ENCODE measurements around the gene PNPLA8.
"Not testable (repeated sequence)": the region's sequence is repeated elsewhere in the genome, so short reads cannot be mapped to it uniquely, and the experiment has no call there.

PNPLA8 gene

DNA sequence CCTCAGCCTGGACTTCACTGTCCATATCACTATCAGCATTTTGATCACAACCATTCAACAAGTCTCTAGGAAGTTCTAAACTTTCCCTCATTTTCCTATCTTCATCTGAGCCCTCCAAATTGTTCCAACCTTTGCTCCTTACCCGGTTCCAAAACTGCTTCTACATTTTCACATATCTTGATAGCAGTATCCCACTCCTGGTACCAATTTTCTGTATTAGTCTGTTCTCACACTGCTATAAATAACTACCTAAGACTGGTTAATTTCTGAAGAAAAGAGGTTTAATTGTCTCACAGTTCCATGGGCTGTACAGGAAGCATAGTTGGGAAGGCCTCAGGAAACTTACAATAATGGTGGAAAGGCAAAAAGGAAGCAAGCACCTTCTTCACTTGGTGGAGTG is 31.7 kb upstream of the PNPLA8 start:
- Histone ChIP-seq H3K9me2 (replicated peaks; ENCODE audit: low read depth, low read length) (no peaks in the 10 kb centered on the region), H3K36me3 (ENCODE audit: insufficient read depth, low read length) (no peaks in the 10 kb centered on the region), H3K9me3 (ENCODE audit: insufficient read depth, low read depth, low read length) (peaks cover 3% of the 10 kb centered on the region; the same call in 1 of the 2 replicates), H3K9ac (ENCODE audit: low read depth, low read length, poor library complexity, severe bottlenecking) (no peak overlapping the region), H3F3A (ENCODE audit: low read depth) (no peaks in the 10 kb centered on the region), H2AFZ (ENCODE audit: low read length) (no peak overlapping the region), H3K27me3 (ENCODE audit: insufficient read depth, low read length, poor library complexity, severe bottlenecking) (no peaks in the 10 kb centered on the region), H3K79me2 (ENCODE audit: insufficient read depth, low read length) (no peaks in the 10 kb centered on the region), H3K4me2 (ENCODE audit: low read depth, low read length, poor library complexity, severe bottlenecking) (no peak overlapping the region), H3K4me3 (ENCODE audit: low read length, poor library complexity, severe bottlenecking) (no peak overlapping the region), H4K20me1 (ENCODE audit: insufficient read depth, low read length, poor library complexity, severe bottlenecking) (no peaks in the 10 kb centered on the region), H3K4me1 (ENCODE audit: insufficient read depth, low read length, poor library complexity, severe bottlenecking) (no peaks in the 10 kb centered on the region)
- TF ChIP-seq EZH2phosphoT487 (IDR thresholded peaks at IDR 0.05; ENCODE audit: borderline replicate concordance), result no peak
- no peak for TF ChIP-seq CTCF (conservative IDR thresholded peaks at IDR 0.05; ENCODE audit: low read length)

- no peaks in the 10 kb centered on the region for H3K36me3 ChIP-seq (ENCODE audit: insufficient read depth, low read length)
- H3K9me3 ChIP-seq (ENCODE audit: insufficient read depth, low read depth, low read length), result peaks cover 3% of the 10 kb centered on the region; the same call in 1 of the 2 replicates
- H2AFZ ChIP-seq (ENCODE audit: low read length), result no peak overlapping the region
- H3K4me1 ChIP-seq (ENCODE audit: insufficient read depth, low read length, poor library complexity, severe bottlenecking), result no peaks in the 10 kb centered on the region
- TF ChIP-seq CTCF (conservative IDR thresholded peaks at IDR 0.05; ENCODE audit: low read length), result no peak
- no peak overlapping the region for H3K9ac ChIP-seq (ENCODE audit: low read depth, low read length, poor library complexity, severe bottlenecking)
- H3K79me2 ChIP-seq (ENCODE audit: insufficient read depth, low read length), result no peaks in the 10 kb centered on the region
- no peaks in the 10 kb centered on the region for H3K27me3 ChIP-seq (ENCODE audit: insufficient read depth, low read length, poor library complexity, severe bottlenecking)
- H3K4me3 ChIP-seq (ENCODE audit: low read length, poor library complexity, severe bottlenecking), result no peak overlapping the region
- no peaks in the 10 kb centered on the region for H3K9me2 ChIP-seq (replicated peaks; ENCODE audit: low read depth, low read length)
- H4K20me1 ChIP-seq (ENCODE audit: insufficient read depth, low read length, poor library complexity, severe bottlenecking), result no peaks in the 10 kb centered on the region
- no peaks in the 10 kb centered on the region for H3F3A ChIP-seq (ENCODE audit: low read depth)
- H3K4me2 ChIP-seq (ENCODE audit: low read depth, low read length, poor library complexity, severe bottlenecking), result no peak overlapping the region
Observed at GRCh38 chr7:108557191-108557590, 31.3 kb upstream of the PNPLA8 start.

DNA sequence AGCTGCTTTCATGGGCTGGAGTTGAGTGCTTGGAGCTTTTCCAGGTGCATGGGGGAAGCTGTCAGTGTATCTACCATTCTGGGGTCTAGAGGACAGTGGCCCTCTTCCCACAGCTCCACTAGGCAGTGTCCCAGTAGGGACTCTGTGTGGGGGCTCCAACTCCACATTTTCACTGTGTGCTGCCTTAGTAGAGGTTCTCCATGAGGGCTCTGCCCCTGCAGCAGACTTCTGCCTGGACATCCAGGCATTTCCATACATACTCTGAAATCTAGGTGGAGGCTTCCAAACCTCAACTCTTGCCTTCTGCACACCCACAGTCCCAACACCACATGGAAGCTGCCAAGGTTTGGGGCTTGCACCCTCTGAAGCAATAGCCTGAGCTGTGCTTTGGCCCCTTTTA is 30.7 kb upstream of the PNPLA8 start:
- H3K9me3 ChIP-seq (ENCODE audit: insufficient read depth, low read depth, low read length); H2AFZ ChIP-seq (ENCODE audit: low read length); H4K20me1 ChIP-seq (ENCODE audit: insufficient read depth, low read length, poor library complexity, severe bottlenecking); H3K79me2 ChIP-seq (ENCODE audit: insufficient read depth, low read length); H3F3A ChIP-seq (ENCODE audit: low read depth); H3K9me2 ChIP-seq (replicated peaks; ENCODE audit: low read depth, low read length); H3K4me3 ChIP-seq (ENCODE audit: low read length, poor library complexity, severe bottlenecking); H3K4me1 ChIP-seq (ENCODE audit: insufficient read depth, low read length, poor library complexity, severe bottlenecking); H3K9ac ChIP-seq (ENCODE audit: low read depth, low read length, poor library complexity, severe bottlenecking); H3K27me3 ChIP-seq (ENCODE audit: insufficient read depth, low read length, poor library complexity, severe bottlenecking); H3K4me2 ChIP-seq (ENCODE audit: low read depth, low read length, poor library complexity, severe bottlenecking); H3K36me3 ChIP-seq (ENCODE audit: insufficient read depth, low read length): not testable (repeated sequence)

DNA sequence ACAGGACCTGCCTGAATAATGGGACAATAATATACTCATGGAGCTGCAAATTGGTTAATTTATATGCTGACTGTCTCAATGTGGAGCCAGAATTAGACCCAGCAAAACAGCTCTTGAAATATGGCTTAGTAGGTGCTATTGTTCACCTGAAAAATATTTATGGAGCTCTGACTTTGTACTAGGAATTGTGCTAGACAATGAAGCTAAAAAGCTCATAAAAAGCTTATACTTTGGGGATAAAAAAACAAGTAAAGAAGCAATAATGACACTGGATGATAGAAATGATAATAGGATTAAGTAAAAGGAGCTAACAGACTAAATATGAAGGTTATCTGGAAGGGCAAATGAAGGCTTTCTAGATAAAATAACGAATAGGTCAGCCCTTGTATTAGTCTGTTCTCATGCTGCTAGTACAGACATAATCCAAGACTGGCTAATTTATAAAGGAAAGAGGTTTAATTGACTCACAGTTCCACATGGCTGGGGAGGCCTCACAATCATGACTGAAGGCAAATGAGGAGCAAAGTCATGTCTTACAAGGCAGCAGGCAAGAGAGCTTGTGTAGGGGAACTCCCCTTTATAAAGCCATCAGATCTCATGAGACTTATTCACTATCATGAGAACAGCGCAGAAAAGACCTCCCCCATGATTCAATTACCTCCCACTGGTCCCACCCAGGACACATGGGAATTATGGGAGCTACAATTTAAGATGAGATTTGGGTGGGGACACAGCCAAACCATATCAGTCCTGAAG is 22.4 kb upstream of the PNPLA8 start:
- not testable (repeated sequence) for H3K4me1 ChIP-seq (ENCODE audit: insufficient read depth, low read length, poor library complexity, severe bottlenecking); H4K20me1 ChIP-seq (ENCODE audit: insufficient read depth, low read length, poor library complexity, severe bottlenecking); H3K9ac ChIP-seq (ENCODE audit: low read depth, low read length, poor library complexity, severe bottlenecking); H3K36me3 ChIP-seq (ENCODE audit: insufficient read depth, low read length); H3K27me3 ChIP-seq (ENCODE audit: insufficient read depth, low read length, poor library complexity, severe bottlenecking); H3K4me2 ChIP-seq (ENCODE audit: low read depth, low read length, poor library complexity, severe bottlenecking); H3K4me3 ChIP-seq (ENCODE audit: low read length, poor library complexity, severe bottlenecking); H3K9me3 ChIP-seq (ENCODE audit: insufficient read depth, low read depth, low read length); H2AFZ ChIP-seq (ENCODE audit: low read length); H3F3A ChIP-seq (ENCODE audit: low read depth); H3K9me2 ChIP-seq (replicated peaks; ENCODE audit: low read depth, low read length); H3K79me2 ChIP-seq (ENCODE audit: insufficient read depth, low read length)

Measured in Loucy (cell line).